Measurements from ENCODE around the gene PDE1C.

DNA sequence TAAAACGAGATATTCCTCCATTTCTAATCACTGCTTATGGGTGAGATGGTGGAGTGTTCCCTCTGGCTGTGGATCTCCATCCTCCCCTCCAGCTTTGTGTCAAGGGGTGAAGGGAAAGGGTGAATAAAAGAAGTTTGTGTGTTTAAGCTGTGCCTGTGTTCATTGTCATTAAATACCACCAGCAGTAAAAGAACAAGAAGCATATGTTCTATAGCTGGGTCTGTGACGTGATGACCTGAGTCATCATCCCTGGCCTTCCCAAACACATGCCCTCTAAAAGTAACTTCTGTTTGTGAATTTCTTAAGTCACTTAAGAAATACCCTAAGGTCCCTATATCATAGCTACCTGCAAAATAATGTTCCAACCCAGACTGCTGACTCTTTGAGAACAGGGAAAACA lies 278.3 kb downstream of the PDE1C start:
- TF ChIP-seq TAF1 (IDR thresholded peaks at IDR 0.05; ENCODE audit: borderline replicate concordance, insufficient read depth, low read length) = no peak
- TF ChIP-seq, protein P1, sequence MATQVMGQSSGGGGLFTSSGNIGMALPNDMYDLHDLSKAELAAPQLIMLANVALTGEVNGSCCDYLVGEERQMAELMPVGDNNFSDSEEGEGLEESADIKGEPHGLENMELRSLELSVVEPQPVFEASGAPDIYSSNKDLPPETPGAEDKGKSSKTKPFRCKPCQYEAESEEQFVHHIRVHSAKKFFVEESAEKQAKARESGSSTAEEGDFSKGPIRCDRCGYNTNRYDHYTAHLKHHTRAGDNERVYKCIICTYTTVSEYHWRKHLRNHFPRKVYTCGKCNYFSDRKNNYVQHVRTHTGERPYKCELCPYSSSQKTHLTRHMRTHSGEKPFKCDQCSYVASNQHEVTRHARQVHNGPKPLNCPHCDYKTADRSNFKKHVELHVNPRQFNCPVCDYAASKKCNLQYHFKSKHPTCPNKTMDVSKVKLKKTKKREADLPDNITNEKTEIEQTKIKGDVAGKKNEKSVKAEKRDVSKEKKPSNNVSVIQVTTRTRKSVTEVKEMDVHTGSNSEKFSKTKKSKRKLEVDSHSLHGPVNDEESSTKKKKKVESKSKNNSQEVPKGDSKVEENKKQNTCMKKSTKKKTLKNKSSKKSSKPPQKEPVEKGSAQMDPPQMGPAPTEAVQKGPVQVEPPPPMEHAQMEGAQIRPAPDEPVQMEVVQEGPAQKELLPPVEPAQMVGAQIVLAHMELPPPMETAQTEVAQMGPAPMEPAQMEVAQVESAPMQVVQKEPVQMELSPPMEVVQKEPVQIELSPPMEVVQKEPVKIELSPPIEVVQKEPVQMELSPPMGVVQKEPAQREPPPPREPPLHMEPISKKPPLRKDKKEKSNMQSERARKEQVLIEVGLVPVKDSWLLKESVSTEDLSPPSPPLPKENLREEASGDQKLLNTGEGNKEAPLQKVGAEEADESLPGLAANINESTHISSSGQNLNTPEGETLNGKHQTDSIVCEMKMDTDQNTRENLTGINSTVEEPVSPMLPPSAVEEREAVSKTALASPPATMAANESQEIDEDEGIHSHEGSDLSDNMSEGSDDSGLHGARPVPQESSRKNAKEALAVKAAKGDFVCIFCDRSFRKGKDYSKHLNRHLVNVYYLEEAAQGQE (IDR thresholded peaks at IDR 0.05; ENCODE audit: insufficient read depth in 1 of 2, low read depth in 2 of 2, low read length in 2 of 2) = no peak
- TF ChIP-seq POLR2AphosphoS5 (IDR thresholded peaks at IDR 0.05; ENCODE audit: low read depth, low read length) = no peak
- TF ChIP-seq SIN3A (IDR thresholded peaks at IDR 0.05; ENCODE audit: borderline replicate concordance, insufficient read depth, low read length) = no peak
- TF ChIP-seq FOXP2 (optimal IDR thresholded peaks at IDR 0.05; ENCODE audit: borderline replicate concordance, extremely low read depth, extremely low read length, insufficient read depth) = no peak
